HepG2 (cell line): ENCODE measurements around the gene SMARCC1. TPM values are rescaled to one million over a fixed set of nuclear protein-coding genes. Genes with fewer than 3 reads are reported as not detected.

ENCODE experiments used
- HNRNPLL ChIP-seq: fragments of 200-400 bp; formaldehyde crosslinking; IDR thresholded peaks from 2 replicates; pipeline ENCODE4 v1.6.1; 2017; ENCODE audit warnings: mild to moderate bottlenecking, low read depth, low read length; ENCODE audit not compliant: poor library complexity, severe bottlenecking
- MBD4 ChIP-seq: IDR thresholded peaks from 2 replicates; pipeline ENCODE4 v1.6.1; 2012; ENCODE audit warnings: low read length, inconsistent platforms, borderline replicate concordance
- RFXANK ChIP-seq: IDR thresholded peaks from 2 replicates; pipeline ENCODE4 v1.6.1; 2016
- TCF7L2 ChIP-seq: IDR thresholded peaks from 2 replicates; pipeline ENCODE4 v1.6.1; 2011; ENCODE audit warnings: mild to moderate bottlenecking, low read depth, low read length, moderate library complexity
- YEATS4 ChIP-seq: sonication (generic); formaldehyde crosslinking; IDR thresholded peaks from 2 replicates; pipeline ENCODE4 v1.4.0; 2020; ENCODE audit warnings: missing genetic modification reagents, borderline replicate concordance
- ZBTB3 ChIP-seq: sonication (generic); formaldehyde crosslinking; IDR thresholded peaks from 2 replicates; pipeline ENCODE4 v1.4.0; 2020; ENCODE audit warnings: low read depth, mild to moderate bottlenecking, moderate library complexity, missing genetic modification reagents, borderline replicate concordance
- ZFP36L1 ChIP-seq: sonication (generic); formaldehyde crosslinking; IDR thresholded peaks from 2 replicates; pipeline ENCODE4 v1.8.0; 2022; ENCODE audit warnings: mild to moderate bottlenecking, missing genetic modification reagents, moderate library complexity
- ZFX ChIP-seq: sonication (generic); formaldehyde crosslinking; IDR thresholded peaks from 2 replicates; pipeline ENCODE4 v1.4.0; 2020; ENCODE audit warnings: mild to moderate bottlenecking, low read depth, missing genetic modification reagents, moderate library complexity
- ZNF546 ChIP-seq: sonication (generic); formaldehyde crosslinking; conservative IDR thresholded peaks from 2 replicates; pipeline ENCODE4 v1.8.1; 2023; ENCODE audit warnings: mild to moderate bottlenecking, missing genetic modification reagents
- ZNF670 ChIP-seq: sonication (generic); formaldehyde crosslinking; IDR thresholded peaks from 2 replicates; pipeline ENCODE4 v1.8.0; 2022; ENCODE audit warnings: mild to moderate bottlenecking, missing genetic modification reagents, borderline replicate concordance
- ZSCAN12 ChIP-seq: sonication (generic); formaldehyde crosslinking; IDR thresholded peaks from 2 replicates; pipeline ENCODE4 v1.9.0; 2021; ENCODE audit warnings: mild to moderate bottlenecking, missing genetic modification reagents
- polyA plus RNA-seq, 8 experiments: library from polyadenylated mRNA; depleted of rRNA in 3 of 8; stranded (reverse) in 7 of 8; unstranded in 1 of 8; fragments of >200 nt; fragmentation: Illumina TruSeq in 4 of 8; extraction: Trizol in 4 of 8; gene quantifications; 2 replicates each; pipeline versions ENCODE4 v1.2.1 to v1.2.3, GENCODE V29; 2011 to 2016; ENCODE audit warnings: low read depth in 4 of 8, missing spikeins in 1 of 8, mixed read lengths in 1 of 8; ENCODE audit not compliant: insufficient read depth in 1 of 8
- total RNA-seq, 5 experiments: library from RNA; depleted of rRNA; stranded (reverse); fragments of >200 nt; fragmentation: Illumina TruSeq; extraction: Trizol; gene quantifications; 2 replicates each; pipeline ENCODE4 v1.2.3, GENCODE V29; 2016; ENCODE audit warnings: low read depth in 1 of 5
- TF ChIP-seq, protein P1 (sequence below), 2 experiments: fragments of 450-650 bp in 1 of 2; sonication (generic) in 1 of 2; formaldehyde crosslinking in 1 of 2; IDR thresholded peaks; 2 replicates each; pipeline versions ENCODE4 v1.6.1 to v1.8.0; 2016 to 2022; ENCODE audit warnings: antibody characterized with exemption in 1 of 2, mild to moderate bottlenecking in 1 of 2, missing genetic modification reagents in 1 of 2
- TF ChIP-seq, protein P2 (sequence below): sonication (generic); formaldehyde crosslinking; IDR thresholded peaks from 2 replicates; pipeline ENCODE4 v1.8.1; 2022; ENCODE audit warnings: mild to moderate bottlenecking, missing genetic modification reagents
- TF ChIP-seq, protein P3 (sequence below): sonication (generic); formaldehyde crosslinking; IDR thresholded peaks from 2 replicates; pipeline ENCODE4 v1.5.0; 2020; ENCODE audit warnings: missing genetic modification reagents
- TF ChIP-seq, protein P4 (sequence below): sonication (generic); formaldehyde crosslinking; IDR thresholded peaks from 2 replicates; pipeline ENCODE4 v1.4.0; 2020; ENCODE audit warnings: mild to moderate bottlenecking, missing genetic modification reagents, borderline replicate concordance

SMARCC1 gene
- total and polyA plus RNA-seq, 2 of the 13 experiments (the other 11 are each of a cell fraction or from before 2014, with no cell fraction given), result 47.9 to 58.4 TPM

DNA sequence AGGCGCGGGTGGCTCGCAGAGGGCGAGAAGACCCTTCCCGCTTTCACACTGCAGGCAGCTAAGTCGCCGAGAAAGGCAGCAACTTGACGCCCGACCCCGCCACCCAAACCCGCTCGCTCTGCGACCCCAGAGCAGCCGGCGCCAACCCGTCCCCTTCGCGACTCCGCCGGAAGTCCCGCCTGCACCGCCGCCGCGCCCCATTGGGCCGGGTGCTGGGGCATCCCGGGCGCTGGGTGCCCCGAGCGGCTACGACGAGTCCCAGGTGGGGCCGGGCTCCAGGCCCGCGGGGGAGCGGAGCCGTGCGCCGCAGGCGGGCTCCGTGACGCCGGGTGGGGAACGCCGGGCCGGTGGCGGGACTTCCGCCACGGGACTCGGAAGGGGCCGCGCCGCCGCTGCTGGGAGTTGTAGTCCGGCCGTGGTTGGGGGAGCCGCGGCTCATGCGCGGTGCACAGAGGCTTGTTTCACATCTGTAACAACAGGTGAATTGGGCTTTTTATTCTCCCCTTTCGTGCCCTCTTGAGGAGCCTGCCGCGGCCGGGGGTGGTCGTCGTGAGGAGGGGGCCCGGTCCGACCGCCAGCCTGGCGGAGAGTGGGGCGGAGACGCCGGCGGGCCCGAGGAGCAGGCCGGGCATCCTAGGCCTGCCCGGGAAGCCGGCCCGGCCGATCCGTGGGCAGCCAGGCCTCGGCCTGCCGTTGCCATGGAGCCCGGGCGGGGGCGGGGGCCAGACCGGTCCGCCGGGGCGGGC is 21.2 kb upstream of the SMARCC1 start, which contains the start of gene DHX30 (continued):
- TF ChIP-seq, protein P1, sequence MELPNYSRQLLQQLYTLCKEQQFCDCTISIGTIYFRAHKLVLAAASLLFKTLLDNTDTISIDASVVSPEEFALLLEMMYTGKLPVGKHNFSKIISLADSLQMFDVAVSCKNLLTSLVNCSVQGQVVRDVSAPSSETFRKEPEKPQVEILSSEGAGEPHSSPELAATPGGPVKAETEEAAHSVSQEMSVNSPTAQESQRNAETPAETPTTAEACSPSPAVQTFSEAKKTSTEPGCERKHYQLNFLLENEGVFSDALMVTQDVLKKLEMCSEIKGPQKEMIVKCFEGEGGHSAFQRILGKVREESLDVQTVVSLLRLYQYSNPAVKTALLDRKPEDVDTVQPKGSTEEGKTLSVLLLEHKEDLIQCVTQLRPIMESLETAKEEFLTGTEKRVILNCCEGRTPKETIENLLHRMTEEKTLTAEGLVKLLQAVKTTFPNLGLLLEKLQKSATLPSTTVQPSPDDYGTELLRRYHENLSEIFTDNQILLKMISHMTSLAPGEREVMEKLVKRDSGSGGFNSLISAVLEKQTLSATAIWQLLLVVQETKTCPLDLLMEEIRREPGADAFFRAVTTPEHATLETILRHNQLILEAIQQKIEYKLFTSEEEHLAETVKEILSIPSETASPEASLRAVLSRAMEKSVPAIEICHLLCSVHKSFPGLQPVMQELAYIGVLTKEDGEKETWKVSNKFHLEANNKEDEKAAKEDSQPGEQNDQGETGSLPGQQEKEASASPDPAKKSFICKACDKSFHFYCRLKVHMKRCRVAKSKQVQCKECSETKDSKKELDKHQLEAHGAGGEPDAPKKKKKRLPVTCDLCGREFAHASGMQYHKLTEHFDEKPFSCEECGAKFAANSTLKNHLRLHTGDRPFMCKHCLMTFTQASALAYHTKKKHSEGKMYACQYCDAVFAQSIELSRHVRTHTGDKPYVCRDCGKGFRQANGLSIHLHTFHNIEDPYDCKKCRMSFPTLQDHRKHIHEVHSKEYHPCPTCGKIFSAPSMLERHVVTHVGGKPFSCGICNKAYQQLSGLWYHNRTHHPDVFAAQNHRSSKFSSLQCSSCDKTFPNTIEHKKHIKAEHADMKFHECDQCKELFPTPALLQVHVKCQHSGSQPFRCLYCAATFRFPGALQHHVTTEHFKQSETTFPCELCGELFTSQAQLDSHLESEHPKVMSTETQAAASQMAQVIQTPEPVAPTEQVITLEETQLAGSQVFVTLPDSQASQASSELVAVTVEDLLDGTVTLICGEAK (IDR thresholded peaks at IDR 0.05), result no peak
- TF ChIP-seq, protein P1 (CRISPR knock-in tag; IDR thresholded peaks at IDR 0.05), result peak; percentile 29; the same call in 1 of the 2 replicates
- peak; percentile 72 for TF ChIP-seq HNRNPLL
- no peak for TF ChIP-seq ZNF670
- TF ChIP-seq ZSCAN12 (CRISPR knock-in tag), result 0 out of 2 replicates have a peak, but pooled peaks have one; percentile 22
- 0 out of 2 replicates have a peak, but pooled peaks have one; percentile 20 for TF ChIP-seq ZBTB3 (CRISPR knock-in tag)
- no peak for TF ChIP-seq TCF7L2
- peak; percentile 35; the same call in 1 of the 2 replicates for TF ChIP-seq ZNF546 (CRISPR knock-in tag)
- TF ChIP-seq ZFP36L1 (CRISPR knock-in tag), result no peak
- no peak for TF ChIP-seq MBD4
- TF ChIP-seq ZFX (CRISPR knock-in tag), result peak; percentile 100
- TF ChIP-seq, protein P2, sequence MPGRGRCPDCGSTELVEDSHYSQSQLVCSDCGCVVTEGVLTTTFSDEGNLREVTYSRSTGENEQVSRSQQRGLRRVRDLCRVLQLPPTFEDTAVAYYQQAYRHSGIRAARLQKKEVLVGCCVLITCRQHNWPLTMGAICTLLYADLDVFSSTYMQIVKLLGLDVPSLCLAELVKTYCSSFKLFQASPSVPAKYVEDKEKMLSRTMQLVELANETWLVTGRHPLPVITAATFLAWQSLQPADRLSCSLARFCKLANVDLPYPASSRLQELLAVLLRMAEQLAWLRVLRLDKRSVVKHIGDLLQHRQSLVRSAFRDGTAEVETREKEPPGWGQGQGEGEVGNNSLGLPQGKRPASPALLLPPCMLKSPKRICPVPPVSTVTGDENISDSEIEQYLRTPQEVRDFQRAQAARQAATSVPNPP (CRISPR knock-in tag), result no peak
- TF ChIP-seq, protein P3, sequence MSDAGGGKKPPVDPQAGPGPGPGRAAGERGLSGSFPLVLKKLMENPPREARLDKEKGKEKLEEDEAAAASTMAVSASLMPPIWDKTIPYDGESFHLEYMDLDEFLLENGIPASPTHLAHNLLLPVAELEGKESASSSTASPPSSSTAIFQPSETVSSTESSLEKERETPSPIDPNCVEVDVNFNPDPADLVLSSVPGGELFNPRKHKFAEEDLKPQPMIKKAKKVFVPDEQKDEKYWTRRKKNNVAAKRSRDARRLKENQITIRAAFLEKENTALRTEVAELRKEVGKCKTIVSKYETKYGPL (CRISPR knock-in tag), result 0 out of 2 replicates have a peak, but pooled peaks have one; percentile 60
- TF ChIP-seq, protein P4, sequence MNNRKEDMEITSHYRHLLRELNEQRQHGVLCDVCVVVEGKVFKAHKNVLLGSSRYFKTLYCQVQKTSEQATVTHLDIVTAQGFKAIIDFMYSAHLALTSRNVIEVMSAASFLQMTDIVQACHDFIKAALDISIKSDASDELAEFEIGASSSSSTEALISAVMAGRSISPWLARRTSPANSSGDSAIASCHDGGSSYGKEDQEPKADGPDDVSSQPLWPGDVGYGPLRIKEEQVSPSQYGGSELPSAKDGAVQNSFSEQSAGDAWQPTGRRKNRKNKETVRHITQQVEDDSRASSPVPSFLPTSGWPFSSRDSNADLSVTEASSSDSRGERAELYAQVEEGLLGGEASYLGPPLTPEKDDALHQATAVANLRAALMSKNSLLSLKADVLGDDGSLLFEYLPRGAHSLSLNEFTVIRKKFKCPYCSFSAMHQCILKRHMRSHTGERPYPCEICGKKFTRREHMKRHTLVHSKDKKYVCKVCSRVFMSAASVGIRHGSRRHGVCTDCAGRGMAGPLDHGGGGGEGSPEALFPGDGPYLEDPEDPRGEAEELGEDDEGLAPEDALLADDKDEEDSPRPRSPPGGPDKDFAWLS (CRISPR knock-in tag), result no peak
- no peak for TF ChIP-seq RFXANK (CRISPR knock-in tag)
- TF ChIP-seq YEATS4 (CRISPR knock-in tag), result peak; percentile 80; the same call in 1 of the 2 replicates
